ENCODE measurements around the gene NME9.

Gene NME9

DNA sequence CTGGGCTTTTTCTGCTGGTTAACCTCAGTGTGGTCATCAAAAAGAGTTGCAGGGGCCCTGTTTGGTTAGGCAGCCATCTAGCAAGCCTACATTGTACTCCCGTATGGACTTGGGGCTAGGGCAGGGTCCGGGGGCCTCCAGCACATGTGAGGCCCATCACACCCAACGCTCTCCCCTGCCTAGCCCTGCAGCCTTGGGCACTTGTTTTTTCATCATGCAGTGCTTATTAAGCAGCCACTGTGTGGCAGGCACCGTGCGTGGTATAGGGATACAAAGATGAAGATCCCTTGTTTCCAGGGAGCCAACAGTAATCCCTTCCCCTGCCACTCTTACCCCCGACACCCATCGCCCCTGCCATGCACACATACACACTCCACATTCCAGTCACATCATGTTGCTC lies 32.9 kb upstream of the NME9 start:
- in situ Hi-C loops (cut with MboI; ENCODE audit: low sequenced_read_pairs): no loop called here

DNA sequence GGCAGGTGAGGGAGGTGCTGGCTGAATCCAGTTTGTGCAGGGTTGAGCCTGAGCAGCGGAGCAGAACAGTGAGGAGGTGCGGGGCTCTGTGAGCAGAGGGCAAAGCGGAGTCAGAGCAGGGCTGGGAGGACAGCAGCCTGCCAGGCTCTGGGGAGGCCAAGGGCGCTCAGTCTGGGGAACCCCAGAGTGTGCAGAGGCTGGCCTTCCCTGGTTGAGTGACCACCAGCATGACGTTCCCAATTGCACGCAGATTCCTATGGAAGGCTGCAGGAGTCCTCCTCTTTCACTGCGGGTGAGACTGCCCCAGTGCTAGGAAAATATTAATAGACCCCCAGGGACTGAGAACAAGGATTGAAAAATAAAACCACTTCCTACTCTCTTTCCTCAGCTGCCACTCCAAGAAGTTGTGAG lies 31.9 kb upstream of the NME9 start:
- in situ Hi-C loops (cut with MboI; ENCODE audit: low sequenced_read_pairs): no loop called here

DNA sequence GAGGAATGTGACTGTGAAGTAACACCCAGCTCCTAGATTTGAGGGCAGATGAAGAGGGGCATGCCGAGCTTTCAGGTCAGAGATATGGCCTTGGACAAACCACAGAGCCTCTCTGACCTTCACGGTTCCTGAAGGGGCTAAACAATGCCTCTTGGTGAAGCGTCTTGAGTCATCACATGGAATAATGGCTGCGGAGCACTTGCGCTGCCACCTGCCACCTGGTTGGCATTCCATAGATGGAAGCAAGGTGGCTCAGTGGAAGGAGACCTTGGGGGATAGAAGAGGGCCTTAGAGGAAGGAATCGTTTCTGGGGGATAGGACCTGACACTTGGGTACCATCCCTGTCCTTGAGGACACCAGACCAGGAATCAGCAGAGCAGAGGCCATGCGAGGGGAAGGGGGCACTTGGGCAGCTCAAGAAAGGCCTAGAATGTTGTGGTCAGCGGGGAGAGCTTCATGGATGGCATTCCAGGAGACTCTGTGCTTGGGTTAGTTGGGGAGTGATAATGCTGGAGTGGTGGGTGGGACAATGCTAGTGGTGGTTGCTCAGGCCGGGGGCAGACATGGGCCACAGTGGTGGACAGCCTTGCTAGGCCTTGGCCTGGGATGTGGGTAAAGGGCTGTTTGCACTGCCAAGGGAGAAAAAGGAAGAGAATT lies 31.3 kb upstream of the NME9 start:
- in situ Hi-C loops (cut with MboI; ENCODE audit: low sequenced_read_pairs): no loop called here

DNA sequence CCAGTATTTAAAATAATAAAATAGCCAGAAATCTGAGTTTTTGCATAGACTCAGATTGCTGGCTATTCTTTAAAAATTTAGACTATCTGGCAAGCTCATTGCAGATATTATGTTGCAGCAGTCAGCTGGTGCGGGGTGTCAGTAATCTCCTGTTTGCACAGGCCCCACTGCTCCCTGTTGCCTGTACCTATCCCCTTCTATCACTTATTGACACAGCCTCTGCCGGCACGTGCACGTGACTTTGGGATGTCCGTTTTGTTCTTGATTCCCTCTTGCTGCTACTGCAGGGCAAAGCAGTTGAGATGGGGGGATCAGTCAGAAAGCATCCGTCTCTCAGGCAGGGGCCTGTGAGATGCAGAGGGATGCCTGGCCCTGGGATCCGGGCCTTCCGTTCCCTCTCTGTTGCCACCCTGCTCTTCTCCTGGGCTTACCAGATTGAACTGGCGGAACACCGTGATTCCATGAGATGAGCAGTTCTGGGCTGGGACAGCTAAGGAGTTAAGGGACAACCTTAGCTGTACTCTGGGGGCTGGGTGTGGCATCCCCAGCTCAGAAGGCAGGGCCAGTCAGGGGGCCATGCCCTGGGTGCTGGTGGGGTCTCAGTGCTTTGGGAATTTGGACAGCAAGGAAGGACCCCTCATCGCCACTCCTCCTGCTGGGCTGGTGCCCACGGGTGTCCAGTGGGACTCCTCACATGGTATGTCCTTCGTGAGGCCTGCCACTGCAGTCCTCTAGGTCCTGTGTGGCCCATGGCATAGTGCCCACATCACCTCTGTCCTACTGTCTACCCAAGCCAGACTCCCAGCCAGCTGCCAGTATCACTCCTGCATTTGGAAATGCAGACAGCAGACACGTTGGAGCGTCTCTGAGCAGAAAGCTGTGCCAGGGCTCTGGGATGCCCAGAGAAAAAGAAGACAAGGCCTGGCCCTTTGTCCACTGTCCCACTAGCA lies 30.5 kb upstream of the NME9 start:
- in situ Hi-C loops (cut with MboI; ENCODE audit: low sequenced_read_pairs): no loop called here

GRCh38 chr3:138359148-138359918 lies 29.7 kb upstream of the NME9 start:
- in situ Hi-C loops (cut with MboI; ENCODE audit: low sequenced_read_pairs): no loop called here

- in situ Hi-C loops (cut with MboI; ENCODE audit: low sequenced_read_pairs): no loop called here
Measured at GRCh38 chr3:138356730-138357405, 27.2 kb upstream of the NME9 start.

DNA sequence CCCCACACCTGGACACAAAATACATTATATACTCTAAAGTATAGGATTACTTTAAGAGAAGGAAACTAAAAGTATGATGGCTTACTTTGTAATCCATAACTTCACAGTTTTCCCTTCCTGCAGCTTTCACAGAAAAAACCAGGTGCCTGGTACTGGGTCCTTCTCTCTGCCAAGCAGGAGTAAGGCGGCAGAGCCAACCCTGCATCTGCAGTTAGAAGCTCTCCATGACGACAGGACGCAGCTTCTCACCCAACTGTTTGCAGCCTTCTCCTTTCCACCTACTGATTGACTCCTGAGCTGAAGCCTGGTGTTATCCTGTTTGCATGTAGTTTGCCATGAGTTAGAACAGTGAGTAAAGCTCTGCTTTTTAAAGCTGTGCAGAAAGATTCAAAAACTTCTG lies 25.4 kb upstream of the NME9 start:
- in situ Hi-C loops (cut with MboI; ENCODE audit: low sequenced_read_pairs): no loop called here

GRCh38 chr3:138354376-138354775 lies 24.7 kb upstream of the NME9 start:
- in situ Hi-C loops (cut with MboI; ENCODE audit: low sequenced_read_pairs): no loop called here

GRCh38 chr3:138351916-138352550 lies 22.4 kb upstream of the NME9 start:
- in situ Hi-C loops (cut with MboI; ENCODE audit: low sequenced_read_pairs): no loop called here

GRCh38 chr3:138351151-138351550 lies 21.5 kb upstream of the NME9 start:
- in situ Hi-C loops (cut with MboI; ENCODE audit: low sequenced_read_pairs): no loop called here

DNA sequence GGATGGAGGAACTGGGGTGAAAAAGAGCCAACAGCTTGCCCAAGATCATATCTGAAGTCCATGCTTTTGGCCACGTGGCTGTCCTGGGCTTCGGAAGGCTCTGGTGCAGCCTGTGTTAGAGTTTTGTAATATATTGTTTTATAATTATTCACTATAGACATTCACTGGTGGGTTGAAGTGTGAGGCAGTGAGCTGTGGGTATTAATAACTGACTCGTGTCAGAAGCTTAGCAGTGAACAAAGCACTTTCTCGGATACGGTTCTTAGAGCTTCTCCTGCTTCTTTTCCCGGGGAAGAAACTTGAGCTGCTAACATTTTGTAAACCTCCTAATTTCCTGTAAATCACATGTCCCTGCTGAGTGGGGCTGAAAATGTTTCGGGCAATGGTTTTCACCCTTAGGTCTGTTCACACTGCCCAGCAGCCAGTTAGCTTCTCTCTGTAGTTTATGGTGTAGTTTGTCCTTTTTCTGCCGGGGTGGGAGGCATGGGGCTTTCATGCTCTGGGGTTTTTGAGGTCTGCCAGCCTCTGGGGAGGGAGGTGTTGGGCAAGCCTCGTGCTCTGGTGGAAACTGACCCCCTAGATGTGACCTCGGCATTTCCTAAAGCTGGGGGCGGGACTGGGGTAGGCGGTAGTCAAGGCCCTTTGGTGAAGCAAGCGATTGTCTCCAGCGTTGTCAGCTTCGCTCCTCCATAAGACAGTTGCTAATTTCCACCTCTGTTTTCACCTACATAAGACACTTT lies 20.4 kb upstream of the NME9 start:
- in situ Hi-C loops (cut with MboI; ENCODE audit: low sequenced_read_pairs): no loop called here

GRCh38 chr3:138348754-138349739 lies 19.4 kb upstream of the NME9 start:
- in situ Hi-C loops (cut with MboI; ENCODE audit: low sequenced_read_pairs): no loop called here

DNA sequence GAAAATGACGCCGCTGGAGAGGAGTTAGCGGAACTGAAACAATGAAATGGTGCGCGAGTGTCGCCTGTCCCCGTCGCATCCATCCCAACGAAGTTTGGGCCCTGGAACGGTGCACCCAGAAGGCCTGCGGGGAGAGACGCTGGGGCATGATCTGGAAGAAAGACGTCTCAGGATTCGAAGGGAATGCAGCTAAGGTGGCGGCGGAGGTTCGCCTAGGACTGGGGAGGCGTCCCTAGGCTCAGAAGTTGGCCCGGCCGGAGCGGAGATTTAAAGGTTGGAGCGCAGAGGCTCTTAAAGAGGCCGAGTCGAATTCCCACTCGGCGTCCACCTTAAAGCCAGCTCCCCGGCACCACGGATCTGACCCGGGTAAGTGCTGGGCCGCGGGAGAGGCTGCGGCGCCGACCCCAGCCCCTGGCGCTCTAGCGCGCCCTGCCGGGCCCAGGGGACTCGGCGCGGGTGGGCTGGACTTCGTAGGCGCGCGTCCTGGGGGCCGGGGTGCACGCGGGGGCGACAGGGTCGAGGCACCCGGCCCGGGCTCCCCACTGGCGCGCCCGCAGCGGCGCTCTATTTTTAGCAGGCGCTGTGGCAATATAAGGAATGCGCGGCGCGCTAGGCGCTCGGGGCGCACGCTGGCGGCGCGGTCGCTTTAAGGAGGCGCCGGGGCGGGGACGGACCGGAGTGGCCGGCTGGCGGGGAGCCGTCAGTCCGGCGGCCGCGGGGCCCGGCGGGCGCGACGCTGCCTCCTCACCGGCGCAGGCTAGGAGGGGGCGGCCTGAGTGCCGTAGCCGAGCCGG lies 18.5 kb upstream of the NME9 start, which contains the start of gene MRAS:
MRAS (plus strand) TSS at position 620 of the 794 bp plus-strand sequence. CDS start 24,305 bp downstream, outside the sequence.
- in situ Hi-C loops (cut with MboI; ENCODE audit: low sequenced_read_pairs): no loop called here

DNA sequence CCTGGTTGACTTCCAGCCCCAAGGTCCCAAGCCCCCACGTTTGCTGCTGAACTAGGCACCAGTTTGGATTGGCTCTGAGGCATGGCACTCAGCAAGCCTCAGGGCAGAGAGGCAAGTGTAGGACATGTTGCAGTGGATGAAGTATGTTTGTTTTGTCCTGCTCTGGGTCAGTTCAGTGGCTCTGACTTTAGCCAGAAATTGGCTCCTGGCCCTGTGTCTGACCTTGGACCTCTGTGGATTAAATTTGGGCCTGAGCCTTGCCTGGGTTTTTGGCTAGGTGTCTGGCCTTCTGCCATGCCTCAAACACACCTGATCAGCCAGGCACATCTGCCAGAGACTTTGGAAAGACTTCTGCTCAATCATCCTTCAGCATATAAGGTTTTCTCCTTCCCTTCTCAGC lies 15.1 kb upstream of the NME9 start:
- in situ Hi-C loops (cut with MboI; ENCODE audit: low sequenced_read_pairs): no loop called here

DNA sequence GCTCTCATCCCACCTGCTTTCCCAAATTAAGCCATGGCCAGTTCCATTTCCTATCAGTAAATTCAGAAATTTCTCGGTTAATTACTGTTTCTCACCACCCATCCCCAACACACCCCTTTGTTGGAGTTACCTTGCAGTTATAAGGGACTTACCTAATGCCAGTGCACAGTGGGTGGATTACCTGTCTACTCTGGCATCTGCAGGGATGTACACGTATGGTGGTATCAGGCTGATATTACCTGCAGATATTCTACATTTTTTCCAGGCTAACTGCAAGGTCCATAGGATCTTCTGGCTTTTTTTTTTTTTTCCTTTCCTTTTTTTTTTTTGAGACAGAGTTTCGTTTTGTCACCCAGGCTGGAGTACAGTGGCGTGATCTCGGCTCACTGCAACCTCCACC lies 10.9 kb upstream of the NME9 start:
- in situ Hi-C loops (cut with MboI; ENCODE audit: low sequenced_read_pairs): no loop called here

DNA sequence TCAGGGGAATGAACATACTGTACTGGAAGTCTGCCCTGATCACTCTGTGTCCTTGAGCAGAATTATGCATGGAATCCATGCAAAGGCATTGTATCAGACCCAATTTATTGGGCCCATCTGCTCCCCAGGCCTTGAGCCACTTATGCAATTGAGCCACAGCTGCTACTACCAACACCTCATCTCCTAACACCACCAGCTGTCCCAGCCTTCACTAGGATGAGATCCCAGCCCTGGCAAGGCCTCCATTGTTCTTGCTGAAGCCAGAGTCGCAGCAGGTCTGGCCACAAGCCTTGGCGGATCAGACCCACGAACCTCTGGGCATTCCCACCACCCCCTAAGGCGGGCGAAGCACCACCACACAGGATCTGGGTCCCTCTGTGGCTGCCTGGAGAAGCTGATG lies 9.2 kb upstream of the NME9 start:
- in situ Hi-C loops (cut with MboI; ENCODE audit: low sequenced_read_pairs): no loop called here

- in situ Hi-C loops (cut with MboI; ENCODE audit: low sequenced_read_pairs): no loop called here
Measured at GRCh38 chr3:138338244-138338643, 8.6 kb upstream of the NME9 start.

Data from HL-60/S4 (cell line).